ENCODE results near the gene BMPR1B.

DNA sequence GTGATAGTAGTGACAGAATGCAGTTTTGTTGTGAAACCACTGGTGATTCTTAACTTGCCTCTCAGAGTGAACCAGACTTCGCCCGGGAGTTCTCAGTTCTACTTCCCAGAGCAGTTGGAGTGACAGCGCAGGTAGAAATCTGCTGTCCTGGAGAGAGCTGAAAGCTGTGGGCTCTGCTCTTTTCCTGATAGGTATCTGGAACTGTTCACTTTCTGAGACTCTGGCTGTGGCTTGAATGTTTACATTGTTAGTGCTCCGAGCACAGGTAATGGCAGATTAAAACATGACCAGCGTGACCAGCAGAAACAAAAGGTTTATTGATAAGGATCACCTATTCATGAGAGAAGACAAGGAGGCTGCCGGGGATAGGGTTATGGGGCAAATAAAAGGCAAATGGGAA is 360.7 kb downstream of the BMPR1B start:
- no peak for TF ChIP-seq POLR2A (IDR thresholded peaks at IDR 0.05)
- TF ChIP-seq, protein P1, sequence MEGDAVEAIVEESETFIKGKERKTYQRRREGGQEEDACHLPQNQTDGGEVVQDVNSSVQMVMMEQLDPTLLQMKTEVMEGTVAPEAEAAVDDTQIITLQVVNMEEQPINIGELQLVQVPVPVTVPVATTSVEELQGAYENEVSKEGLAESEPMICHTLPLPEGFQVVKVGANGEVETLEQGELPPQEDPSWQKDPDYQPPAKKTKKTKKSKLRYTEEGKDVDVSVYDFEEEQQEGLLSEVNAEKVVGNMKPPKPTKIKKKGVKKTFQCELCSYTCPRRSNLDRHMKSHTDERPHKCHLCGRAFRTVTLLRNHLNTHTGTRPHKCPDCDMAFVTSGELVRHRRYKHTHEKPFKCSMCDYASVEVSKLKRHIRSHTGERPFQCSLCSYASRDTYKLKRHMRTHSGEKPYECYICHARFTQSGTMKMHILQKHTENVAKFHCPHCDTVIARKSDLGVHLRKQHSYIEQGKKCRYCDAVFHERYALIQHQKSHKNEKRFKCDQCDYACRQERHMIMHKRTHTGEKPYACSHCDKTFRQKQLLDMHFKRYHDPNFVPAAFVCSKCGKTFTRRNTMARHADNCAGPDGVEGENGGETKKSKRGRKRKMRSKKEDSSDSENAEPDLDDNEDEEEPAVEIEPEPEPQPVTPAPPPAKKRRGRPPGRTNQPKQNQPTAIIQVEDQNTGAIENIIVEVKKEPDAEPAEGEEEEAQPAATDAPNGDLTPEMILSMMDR (IDR thresholded peaks at IDR 0.05) = no peak
- TF ChIP-seq EP300 (IDR thresholded peaks at IDR 0.05) = no peak

Measured in ovary (tissue), 3 donors.